SHP77 treated with DMSO at 0.1 percent for 48 hours (cell line): ENCODE data around the gene TMEM94.

Experiments
- DNase-seq: peaks from one replicate; lab custom pipeline; 2025; lab: John Stamatoyannopoulos, UW

The TMEM94 gene

GRCh38 chr17:75525806-75526554, 69.5 kb downstream of the TMEM94 start:
- DNase-seq, result no peak

GRCh38 chr17:75526555-75527270, 70.3 kb downstream of the TMEM94 start:
- DNase-seq, result no peak

GRCh38 chr17:75530837-75531720, 74.6 kb downstream of the TMEM94 start:
- DNase-seq, result no peak

GRCh38 chr17:75531721-75532072, 75.3 kb downstream of the TMEM94 start:
- no peak for DNase-seq

GRCh38 chr17:75535119-75535537, 78.7 kb downstream of the TMEM94 start:
- DNase-seq, result no peak

GRCh38 chr17:75535871-75536270, 79.4 kb downstream of the TMEM94 start:
- no peak for DNase-seq

GRCh38 chr17:75536366-75536765, 79.9 kb downstream of the TMEM94 start:
- DNase-seq, result no peak

- DNase-seq, result no peak
Observed at GRCh38 chr17:75539967-75540729, 83.7 kb downstream of the TMEM94 start.

GRCh38 chr17:75540923-75541503, 84.6 kb downstream of the TMEM94 start:
- DNase-seq, result no peak

- no peak for DNase-seq
Observed at GRCh38 chr17:75542229-75542628, 85.8 kb downstream of the TMEM94 start.

- no peak for DNase-seq
Observed at GRCh38 chr17:75542728-75543336, 86.4 kb downstream of the TMEM94 start.

- DNase-seq, result no peak
Observed at GRCh38 chr17:75544250-75544649, 87.8 kb downstream of the TMEM94 start.

GRCh38 chr17:75546181-75546580, 89.7 kb downstream of the TMEM94 start:
- no peak for DNase-seq

GRCh38 chr17:75547091-75547490, 90.7 kb downstream of the TMEM94 start:
- no peak for DNase-seq

- DNase-seq, result no peak
Observed at GRCh38 chr17:75548813-75549212, 92.4 kb downstream of the TMEM94 start.
